ENCODE measurements around the gene TRAF2.
A peak's percentile ranks its signal among the peaks of the same experiment; 100 is the strongest.
"Not testable (repeated sequence)": the region's sequence is repeated elsewhere in the genome, so short reads cannot be mapped to it uniquely, and the experiment has no call there.

TRAF2 gene

GRCh38 chr9:136882109-136882946, 4.0 kb upstream of the TRAF2 start:
- peak; percentile 21 for DNase-seq (ENCODE audit: low spot score)

- DNase-seq (ENCODE audit: low spot score), result not testable (repeated sequence)
Observed at GRCh38 chr9:136882947-136883283, 3.4 kb upstream of the TRAF2 start.

GRCh38 chr9:136883670-136884069, 2.6 kb upstream of the TRAF2 start:
- not testable (repeated sequence) for DNase-seq (ENCODE audit: low spot score)

- DNase-seq (ENCODE audit: low spot score), result peak; percentile 69
Observed at GRCh38 chr9:136886610-136887597, 588 bp downstream of the TRAF2 start.

- DNase-seq (ENCODE audit: low spot score), result peak; percentile 4
Observed at GRCh38 chr9:136888454-136888853, 2.1 kb downstream of the TRAF2 start.

GRCh38 chr9:136889858-136890257, 3.5 kb downstream of the TRAF2 start:
- peak; percentile 6 for DNase-seq (ENCODE audit: low spot score)

GRCh38 chr9:136890661-136891060, 4.3 kb downstream of the TRAF2 start:
- DNase-seq (ENCODE audit: low spot score), result peak; percentile 4

- no peak for DNase-seq (ENCODE audit: low spot score)
Observed at GRCh38 chr9:136896027-136896426, 9.7 kb downstream of the TRAF2 start.

GRCh38 chr9:136898483-136899100, 12.3 kb downstream of the TRAF2 start:
- DNase-seq (ENCODE audit: low spot score), result no peak

GRCh38 chr9:136899196-136899595, 12.9 kb downstream of the TRAF2 start:
- no peak for DNase-seq (ENCODE audit: low spot score)

GRCh38 chr9:136900556-136900955, 14.2 kb downstream of the TRAF2 start:
- no peak for DNase-seq (ENCODE audit: low spot score)

GRCh38 chr9:136900988-136901515, 14.7 kb downstream of the TRAF2 start:
- no peak for DNase-seq (ENCODE audit: low spot score)

GRCh38 chr9:136901516-136902258, 15.4 kb downstream of the TRAF2 start:
- no peak for DNase-seq (ENCODE audit: low spot score)

- DNase-seq (ENCODE audit: low spot score), result no peak
Observed at GRCh38 chr9:136902259-136902821, 16.0 kb downstream of the TRAF2 start.

GRCh38 chr9:136903041-136903554, 16.8 kb downstream of the TRAF2 start:
- no peak for DNase-seq (ENCODE audit: low spot score)

GRCh38 chr9:136906266-136906665, 19.9 kb downstream of the TRAF2 start:
- DNase-seq (ENCODE audit: low spot score), result no peak

- DNase-seq (ENCODE audit: low spot score), result no peak
Observed at GRCh38 chr9:136907011-136907914, 20.9 kb downstream of the TRAF2 start.

- no peak for DNase-seq (ENCODE audit: low spot score)
Observed at GRCh38 chr9:136910197-136910900, 24.0 kb downstream of the TRAF2 start.

GRCh38 chr9:136910901-136911245, 24.6 kb downstream of the TRAF2 start:
- DNase-seq (ENCODE audit: low spot score), result no peak
